Activated CD4-positive, alpha-beta T cell treated with anti-CD3 and anti-CD28 coated beads, Interleukin-2, amount 50 U/mL, for 4 hours (primary cell): Measurements from ENCODE around the gene NPIPB2.
A peak's percentile ranks its signal among the peaks of the same experiment; 100 is the strongest.
"Not testable (repeated sequence)": the region's sequence is repeated elsewhere in the genome, so short reads cannot be mapped to it uniquely, and the experiment has no call there.

Experiments used
- DNase-seq, 2 experiments: peaks; one replicate each; pipeline ENCODE4 v3.0.0-alpha.2; 2020

NPIPB2 gene

DNA sequence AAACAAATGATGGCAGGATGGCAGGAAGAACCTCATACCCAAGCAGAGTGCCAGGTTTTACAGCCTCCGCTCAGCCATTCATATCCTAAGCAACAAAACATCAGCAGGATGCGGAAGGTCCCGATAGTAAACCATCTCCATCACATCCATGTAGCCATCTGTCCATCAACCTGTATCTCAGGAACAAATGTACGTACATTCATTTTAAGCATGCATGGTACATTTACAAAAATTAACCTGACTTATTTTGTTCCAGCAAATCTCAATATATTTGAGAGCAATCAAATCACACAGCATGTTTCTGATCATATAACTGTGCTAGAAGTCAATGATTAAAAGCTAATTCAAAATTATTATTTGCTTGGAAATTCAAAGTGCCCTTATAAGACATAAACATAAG lies at the start of gene NPIPB2:
Gene NPIPB2 (minus strand): TSS at position 101 of the 400 bp plus-strand sequence. CDS start 0 bp downstream, at position 101.
- not testable (repeated sequence) for DNase-seq

DNA sequence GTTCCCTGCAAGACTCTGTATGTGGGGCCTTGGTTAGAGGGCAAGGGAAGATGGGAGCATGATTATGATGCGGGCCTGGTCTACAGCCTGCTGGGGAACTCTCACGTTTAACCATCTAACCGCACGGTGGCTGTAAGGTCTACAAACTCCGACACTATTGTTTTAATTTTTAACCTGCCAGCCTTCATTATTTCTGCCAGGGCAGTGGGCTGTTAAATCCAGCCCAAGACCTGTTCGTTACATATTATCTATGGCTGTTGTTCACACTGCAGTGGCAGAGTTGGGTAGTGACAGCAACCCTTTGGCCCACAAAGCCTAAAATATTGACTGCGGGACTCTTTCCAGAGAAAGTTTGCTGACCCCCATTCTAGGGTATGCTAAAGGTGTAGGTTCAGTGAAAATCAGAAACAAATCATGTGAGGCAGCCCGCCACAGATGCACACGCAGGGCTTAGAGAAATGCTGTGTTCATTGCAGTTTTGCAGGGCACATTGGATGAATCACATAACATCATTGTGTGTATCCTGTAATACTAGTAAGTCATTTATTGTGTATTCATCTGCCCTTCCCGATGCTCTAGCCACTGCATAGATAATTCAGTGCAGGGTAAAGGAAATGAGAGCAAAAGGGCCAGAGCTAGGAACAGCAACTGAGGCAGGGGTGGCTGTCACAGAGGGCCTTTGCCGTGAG lies 49.0 kb upstream of the NPIPB2 start:
- DNase-seq, result no peak

DNA sequence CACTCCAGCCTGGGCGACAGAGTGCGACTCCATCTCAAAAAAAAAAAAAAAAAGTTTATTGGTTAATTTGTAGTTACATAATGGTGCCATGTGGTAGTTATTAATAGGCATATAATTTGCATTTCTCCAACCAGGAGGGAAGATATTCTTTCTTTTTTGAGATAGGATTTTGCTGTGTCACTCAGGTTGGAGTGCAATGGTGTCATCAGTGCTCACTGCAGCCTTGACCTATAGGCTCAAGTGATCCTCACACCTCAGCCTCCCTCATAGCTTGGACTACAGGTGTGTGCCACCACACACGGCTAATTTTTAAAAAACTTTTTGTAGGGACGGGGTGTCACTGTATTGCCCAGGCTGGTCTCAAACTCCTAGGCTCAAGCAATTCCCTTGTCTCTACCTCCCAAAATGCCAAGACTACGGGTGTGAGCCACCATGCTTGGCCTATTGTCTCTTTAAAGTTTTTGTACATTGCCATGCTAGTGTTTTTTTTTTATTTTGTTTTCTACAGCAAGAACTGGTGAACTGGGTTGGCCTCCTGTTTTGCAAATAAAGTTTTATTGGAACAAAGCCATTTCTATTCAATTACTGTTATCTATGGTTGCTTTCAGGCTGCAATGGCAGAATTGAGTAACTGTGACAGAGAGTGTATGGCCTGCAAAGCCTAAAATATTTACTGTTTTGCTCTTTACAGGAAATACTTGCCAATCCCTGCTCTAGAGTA lies 46.6 kb upstream of the NPIPB2 start:
- no peak for DNase-seq

DNA sequence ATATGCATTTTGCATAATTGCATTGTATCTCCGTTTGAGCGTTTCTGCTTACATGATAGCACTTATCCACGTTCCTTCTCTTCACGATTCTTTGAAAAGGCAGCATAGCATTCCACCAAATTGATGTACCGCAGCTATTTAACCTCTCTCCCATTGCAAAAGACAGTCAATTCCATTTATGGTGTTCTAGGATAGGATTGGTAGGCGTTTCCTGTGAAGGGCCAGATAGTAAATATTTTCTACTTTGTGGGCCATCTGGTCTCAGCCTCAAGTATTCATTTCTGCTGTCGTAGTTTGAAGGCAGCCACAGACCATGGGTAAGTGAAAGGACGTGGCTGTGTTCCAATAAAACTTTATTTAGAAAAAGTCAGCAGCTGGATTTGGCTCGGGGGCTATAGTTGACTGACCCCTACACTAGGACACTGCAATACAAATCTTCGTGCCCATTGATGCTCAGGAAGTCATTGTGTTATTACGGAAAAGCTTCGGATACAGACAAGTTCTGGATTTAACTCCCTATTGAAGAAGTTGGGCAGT lies 44.7 kb upstream of the NPIPB2 start:
- DNase-seq, result no peak

DNA sequence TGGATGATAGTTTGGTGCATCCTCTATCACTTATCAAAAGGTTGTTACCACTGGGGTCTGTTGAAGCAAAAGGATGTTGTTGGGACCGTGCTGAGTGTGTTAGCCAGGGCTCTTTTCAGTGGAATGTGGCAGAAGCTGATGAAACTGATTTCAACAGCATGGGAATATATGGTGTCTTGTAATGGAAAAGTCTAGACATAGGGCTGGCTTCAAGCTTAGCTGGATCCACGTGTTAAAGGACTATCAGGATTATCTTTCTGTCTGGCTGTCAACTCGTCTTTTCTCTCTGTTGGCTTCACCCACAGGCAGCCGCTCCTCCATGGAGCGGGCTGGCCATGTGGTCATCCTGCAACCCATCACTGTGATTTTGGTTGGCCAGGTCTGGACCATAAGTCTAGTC lies 43.4 kb upstream of the NPIPB2 start:
- DNase-seq, result no peak

DNA sequence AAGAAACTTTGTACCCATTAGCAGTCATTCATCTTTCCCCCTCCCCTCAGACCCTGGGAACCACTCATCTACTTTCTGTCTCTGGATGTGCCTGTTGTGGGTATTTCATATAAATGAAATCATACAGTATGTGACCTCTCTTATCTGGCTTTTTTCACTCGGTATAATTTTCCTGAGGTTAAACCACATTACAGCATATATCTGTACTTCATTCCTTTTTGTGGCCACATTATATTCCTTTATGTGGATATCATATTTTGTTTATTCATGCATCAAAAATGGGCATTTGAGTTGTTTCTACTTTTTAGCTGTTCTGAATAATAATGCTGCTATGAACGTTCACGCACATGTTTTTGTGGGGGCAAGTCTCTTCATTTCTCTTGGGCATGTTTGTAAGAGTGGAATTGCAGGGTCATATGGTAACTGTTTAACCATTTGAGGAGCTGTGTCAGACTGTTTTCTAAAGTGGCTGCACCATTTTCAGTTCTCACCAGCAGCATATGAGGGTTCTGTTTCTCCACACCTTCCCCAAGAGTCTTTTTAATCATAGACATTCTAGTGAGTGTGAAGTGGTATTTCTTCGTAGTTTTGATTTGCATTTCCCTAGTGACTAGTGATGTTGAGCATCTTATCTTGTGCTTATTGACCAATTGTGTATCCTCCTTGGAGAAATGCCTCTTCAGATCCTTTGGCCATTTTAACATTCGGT lies 38.4 kb upstream of the NPIPB2 start:
- no peak for DNase-seq

DNA sequence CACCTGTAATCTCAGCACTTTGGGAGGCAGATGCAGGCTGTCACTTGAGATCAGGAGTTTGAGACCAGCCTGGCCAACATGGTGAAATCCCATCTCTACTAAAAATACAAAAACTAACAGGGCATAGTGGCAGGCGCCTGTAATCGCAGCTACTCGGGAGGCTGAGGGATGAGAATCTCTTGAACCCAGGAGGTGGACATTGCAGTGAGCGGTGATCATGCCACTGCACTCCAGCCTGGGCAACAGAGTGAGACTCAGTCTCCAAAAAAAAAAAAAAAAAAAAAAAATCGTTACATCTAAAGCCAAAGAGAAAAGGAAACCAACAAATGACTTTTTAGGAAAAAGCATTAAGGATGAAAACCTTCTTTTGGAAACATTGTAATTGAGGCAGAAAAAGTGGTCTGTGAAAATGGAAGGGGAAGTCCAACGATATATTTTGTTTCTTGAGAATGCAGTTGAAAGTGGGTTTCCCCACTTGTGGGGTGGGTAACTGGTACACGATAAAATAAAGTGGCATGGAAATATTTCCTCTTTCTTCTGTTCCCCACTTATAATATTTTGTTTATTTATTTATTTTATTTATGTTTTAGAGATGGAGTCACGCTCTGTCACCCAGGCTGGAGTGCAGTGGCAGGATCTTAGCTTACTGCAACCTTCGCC lies 37.3 kb upstream of the NPIPB2 start:
- no peak for DNase-seq

DNA sequence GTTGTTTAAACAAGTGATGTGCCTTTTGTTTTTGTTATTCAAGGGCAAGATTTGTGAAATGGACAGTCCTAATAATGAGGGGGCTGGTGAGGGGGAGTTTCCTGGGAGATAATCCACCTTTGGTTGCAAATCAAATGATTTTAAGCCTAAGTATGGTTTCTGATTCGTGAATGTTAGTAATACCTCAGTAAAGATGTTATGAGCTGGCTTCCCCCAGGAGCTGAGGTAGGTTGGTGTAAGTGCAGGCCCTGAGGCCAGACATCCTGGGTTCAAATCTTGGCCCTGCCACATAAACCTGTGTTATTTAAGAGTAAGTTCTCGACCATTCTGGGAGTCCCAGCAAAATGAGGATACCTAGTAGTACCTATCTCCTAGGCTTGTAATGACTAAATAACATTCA lies 36.2 kb upstream of the NPIPB2 start:
- DNase-seq, result no peak

DNA sequence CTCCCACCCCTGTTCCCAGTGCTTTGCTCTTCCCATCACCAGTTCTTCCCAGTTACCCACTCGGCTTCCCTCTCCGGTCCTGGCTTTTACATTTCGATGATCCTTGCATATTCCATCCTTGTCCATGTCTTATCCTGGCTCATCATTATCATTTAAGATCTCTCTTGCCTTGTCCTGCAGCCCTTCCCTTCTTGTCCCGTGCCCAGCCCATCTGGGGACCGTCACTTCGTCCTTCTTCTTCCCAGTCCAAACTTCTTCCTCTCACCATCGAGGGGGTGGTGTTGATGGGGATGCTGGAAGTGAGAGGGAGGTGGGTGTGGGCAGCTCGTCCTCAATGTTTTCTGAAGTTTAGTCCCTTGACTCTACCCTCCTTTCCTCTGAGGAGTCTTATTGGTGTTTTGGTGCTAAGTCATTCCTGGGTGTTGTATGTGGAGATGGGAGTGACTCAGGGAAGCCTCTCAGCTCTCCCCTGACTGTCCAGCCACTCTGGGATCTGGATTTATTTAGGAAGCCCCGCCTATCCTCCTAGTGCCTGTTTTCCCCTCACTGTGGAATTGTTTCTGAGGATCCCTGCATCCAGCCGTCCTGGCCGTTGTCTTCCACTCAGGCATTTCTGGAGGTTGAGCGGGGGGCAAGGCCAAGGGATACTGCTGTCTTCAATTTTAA lies 35.7 kb upstream of the NPIPB2 start:
- no peak for DNase-seq

DNA sequence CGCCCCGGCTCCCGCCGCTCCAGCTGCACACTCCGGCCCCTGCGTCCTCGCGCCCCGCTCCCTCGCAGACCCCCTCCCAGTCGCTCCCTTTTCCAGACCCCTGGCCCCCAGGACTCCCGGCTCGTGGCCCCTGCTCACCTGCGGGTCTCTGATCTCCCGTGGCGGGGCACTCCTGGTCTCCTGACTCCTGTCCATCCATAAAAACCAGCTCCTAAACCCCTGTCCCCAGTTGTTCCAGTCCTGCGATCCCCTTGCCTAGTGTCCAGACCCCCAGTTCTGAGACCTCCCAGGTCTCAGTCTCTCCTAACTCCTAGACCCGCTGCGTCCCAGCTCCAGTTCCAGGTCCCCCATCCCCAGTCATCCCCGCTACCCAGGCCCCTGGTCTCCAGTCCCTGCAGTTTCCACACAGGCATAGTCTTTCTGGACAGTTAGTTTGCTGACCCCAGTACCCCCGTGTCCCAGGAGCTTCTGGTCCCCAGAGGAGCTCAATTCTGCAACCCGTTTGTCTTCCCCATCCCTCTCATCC lies 35.1 kb upstream of the NPIPB2 start:
- DNase-seq, result peak in 1 of 2 experiments; percentile 1

DNA sequence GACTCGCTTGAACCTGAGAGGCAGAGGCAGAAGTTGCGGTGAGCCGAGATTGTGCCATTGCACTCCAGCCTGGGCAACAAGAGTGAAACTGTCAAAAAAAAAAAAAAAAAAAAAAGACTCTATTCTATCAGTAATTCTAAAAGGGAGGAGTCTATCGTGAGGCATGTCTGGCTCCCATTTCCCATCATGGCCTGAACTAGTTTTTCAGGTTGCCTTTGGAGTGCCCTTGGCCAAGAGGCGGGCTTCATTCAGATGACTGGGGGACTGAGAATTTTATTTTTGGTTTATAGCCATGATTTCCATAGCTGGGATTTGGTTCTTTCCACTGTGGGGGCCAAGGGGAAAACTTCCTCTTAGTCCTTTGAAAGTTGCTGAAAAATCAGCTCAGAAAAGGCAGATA lies 31.2 kb upstream of the NPIPB2 start:
- DNase-seq, result no peak

DNA sequence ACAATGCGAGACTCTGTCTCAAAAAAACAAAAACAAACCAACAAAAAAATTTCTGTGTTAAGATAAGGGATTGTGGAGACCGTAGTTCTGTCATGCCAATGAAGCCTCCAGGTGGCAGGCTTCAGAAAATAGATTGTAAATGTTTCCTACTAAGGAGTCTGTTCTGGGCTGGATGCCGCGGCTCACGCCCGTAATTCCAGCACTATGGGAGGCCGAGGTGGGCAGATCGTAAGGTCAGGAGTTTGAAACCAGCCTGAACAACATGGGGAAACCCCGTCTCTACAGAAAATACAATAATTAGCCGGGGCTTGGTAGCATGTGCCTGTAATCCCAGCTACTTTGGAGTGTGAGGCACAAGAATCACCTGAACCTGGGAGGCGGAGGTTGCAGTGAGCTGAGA lies 30.3 kb upstream of the NPIPB2 start:
- DNase-seq, result no peak

DNA sequence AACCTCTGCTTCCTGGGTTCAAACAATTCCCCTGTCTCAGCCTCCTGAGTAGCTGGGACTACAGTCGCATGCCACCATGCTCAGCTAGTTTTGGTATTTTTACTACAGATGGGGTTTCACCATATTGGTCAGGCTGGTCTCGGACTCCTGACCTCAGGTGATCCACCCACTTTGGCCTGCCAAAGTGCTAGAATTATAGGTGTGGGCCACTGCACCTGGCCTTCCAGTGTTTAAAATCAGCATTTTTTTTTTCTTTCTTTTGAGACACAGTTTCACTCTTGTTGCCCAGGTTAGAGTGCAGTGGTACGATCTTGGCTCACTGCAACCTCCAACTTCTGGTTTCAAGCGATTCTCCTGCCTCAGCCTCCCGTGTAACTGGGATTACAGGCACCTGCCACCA lies 28.4 kb upstream of the NPIPB2 start:
- not testable (repeated sequence) for DNase-seq

DNA sequence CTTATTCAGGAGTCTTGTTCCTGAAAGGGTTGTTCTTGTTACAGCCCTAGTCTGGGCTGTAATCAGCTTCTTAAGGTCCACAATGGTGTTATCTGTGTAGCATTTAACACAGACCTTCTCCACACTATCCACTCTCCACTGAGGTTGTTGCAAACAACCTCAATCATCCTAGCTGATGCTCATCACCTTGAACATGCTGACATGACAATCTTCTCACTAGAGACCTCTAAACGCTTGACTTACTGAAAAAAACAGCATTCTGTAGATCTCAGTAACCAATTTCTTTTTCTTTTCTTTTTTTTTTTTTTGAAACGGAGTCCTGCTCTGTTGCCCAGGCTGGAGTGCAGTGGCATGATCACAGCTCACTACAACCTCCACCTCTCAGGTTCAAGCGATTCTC lies 26.7 kb upstream of the NPIPB2 start:
- no peak for DNase-seq

DNA sequence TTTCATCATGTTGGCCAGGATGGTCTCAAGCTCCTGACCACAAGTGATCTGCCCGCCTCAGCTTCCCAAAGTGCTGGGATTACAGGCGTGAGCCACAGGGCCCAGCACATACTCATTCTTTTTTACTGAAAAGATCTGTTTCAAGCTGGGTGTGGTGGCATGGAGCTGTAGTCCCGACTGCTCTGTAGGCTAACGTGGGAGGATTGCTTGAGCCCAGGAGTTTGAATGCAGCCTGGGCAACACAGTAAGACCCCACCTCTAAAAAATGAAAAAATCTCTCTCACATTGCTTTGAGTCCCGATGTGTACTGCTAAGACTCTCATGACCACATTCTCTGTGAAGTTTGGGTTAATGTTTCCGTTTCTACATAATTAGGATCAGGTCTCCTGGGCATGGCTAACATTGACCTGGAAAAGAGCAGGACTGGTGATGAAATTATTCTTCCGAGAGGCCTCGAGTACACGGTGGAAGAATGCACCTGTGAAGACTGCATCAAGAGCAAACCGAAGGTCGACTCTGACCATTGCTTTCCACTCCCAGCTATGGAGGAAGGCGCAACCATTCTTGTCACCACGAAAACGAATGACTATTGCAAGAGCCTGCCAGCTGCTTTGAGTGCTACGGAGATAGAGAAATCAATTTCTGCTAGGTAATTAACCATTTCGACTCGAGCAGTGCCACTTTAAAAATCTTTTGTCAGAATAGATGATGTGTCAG lies 25.5 kb upstream of the NPIPB2 start:
- no peak for DNase-seq

DNA sequence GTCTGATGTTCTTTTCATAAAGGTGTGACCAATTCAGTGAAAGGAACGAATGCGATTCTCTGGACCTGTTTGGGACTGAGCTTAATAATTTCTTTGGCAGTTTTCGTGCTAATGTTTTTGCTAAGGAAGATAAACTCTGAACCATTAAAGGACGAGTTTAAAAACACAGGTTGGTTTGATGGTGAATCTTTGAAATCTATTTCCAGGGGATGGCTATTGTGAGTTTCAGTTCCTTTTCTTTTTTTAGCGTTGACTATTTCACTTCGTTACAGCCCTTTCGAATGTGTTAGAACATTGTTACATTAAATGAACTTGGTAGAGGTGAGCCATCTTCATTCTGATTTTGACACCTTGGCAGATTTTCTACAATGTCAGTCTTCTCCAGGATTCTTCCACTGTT lies 24.3 kb upstream of the NPIPB2 start:
- DNase-seq, result no peak

DNA sequence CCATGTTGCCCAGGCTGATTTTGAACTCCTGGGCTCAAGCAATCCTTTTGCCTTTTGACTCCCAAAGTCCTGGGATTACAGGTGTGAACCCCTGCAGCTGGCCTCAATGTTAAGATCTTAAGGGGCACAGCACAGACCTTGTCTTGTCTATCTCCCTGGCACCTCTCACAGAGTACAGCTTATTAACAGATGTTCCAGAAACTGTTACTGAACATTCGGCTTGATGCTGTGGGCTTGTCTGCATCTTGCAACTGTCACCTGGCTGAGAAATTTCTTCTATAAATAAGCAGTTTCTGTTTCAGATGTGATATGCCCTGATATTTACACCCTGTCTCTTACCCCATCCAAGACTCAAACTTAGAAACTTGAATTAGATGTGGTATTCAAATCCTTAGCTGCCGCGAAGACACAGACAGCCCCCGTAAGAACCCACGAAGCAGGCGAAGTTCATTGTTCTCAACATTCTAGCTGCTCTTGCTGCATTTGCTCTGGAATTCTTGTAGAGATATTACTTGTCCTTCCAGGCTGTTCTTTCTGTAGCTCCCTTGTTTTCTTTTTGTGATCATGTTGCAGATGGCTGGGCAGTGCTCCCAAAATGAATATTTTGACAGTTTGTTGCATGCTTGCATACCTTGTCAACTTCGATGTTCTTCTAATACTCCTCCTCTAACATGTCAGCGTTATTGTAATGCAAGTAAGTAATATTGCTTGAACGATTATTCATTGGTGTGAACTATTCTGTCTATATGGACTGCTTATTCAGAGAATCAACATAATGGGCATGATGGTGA lies 23.1 kb upstream of the NPIPB2 start, which contains the start of gene TNFRSF17:
Gene TNFRSF17 (plus strand): TSS at position 450 of the 791 bp plus-strand sequence. CDS start 115 bp downstream, at position 565.
- DNase-seq, result no peak

DNA sequence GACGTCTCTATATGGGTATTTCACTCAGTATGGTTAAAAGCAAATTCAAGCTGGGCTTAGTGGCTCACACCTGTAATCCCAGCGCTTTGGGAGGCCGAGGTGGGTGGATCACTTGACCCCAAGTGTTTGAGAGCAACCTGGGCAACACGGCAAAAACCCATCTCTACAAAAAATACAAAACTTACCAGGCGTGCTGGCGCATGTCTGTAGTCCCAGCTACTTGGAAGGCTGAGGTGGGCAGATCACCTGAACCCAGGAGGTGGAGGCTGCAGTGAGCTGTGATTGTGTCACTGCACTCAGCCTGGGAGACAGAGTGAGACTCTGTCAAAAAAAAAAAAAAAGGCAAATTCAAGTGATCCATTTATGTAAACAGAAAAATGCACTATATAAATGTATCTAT lies 21.9 kb upstream of the NPIPB2 start:
- DNase-seq, result no peak

DNA sequence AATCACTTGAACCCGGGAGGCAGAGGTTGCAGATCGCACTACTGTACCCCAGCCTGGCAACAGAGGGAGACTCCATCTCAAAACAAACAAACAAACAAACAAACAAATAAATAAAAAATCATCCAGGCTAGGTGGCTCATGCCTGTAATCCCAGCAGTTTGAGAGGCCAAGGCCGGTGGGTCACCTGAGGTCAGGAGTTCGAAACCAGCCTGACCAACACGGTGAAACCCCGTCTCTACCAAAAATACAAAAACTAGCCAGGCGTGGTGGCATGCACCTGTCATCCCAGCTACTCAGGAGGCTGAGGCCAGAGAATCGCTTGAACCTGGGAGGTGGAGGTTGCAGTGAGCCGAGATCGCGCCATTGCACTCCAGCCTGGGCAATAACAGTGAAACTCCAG lies 21.1 kb upstream of the NPIPB2 start:
- not testable (repeated sequence) for DNase-seq

DNA sequence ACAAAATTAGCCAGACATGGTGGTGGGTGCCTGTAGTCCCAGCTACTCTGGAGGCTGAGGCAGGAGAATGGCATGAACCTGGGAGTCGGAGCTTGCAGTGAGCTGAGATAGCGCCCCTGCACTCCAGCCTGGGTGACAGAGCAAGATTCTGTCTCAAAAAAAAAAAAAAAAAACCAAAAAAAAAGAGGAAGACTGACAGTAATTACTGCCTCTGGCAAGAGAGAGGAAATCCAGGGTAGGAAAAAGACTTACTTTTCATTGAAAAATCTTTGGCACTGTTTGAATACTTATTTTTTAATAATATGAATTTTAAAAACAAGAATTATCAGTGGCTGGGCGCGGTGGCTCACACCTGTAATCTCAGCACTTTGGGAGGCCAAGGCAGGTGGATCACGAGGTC lies 20.6 kb upstream of the NPIPB2 start:
- DNase-seq, result not testable (repeated sequence)
